Measurements from ENCODE around the gene MIER3.
A peak's percentile ranks its signal among the peaks of the same experiment; 100 is the strongest.

MIER3 gene

GRCh38 chr5:56961746-56962145 is 9.8 kb upstream of the MIER3 start:
- DNase-seq (ENCODE audit: low read depth in 2 of 2): no peak

- no peak for DNase-seq (ENCODE audit: low read depth in 2 of 2)
These were observed 7.4 kb upstream of the MIER3 start for GRCh38 chr5:56959326-56959725.

- DNase-seq (ENCODE audit: low read depth in 2 of 2): no peak
These were observed 6.7 kb upstream of the MIER3 start for GRCh38 chr5:56958595-56958994.

- DNase-seq (ENCODE audit: low read depth in 2 of 2): no peak
These were observed 2.3 kb upstream of the MIER3 start for GRCh38 chr5:56954262-56954661.

GRCh38 chr5:56951126-56951945 is 587 bp downstream of the MIER3 start:
- DNase-seq (ENCODE audit: low read depth in 2 of 2): no peak

- DNase-seq (ENCODE audit: low read depth in 2 of 2): peak; percentile 16 to 28
These were observed 1.2 kb downstream of the MIER3 start for GRCh38 chr5:56950626-56951125.

GRCh38 chr5:56947052-56947451 is 4.9 kb downstream of the MIER3 start:
- no peak for DNase-seq (ENCODE audit: low read depth in 2 of 2)

GRCh38 chr5:56941981-56942380 is 9.9 kb downstream of the MIER3 start:
- no peak for DNase-seq (ENCODE audit: low read depth in 2 of 2)

- DNase-seq (ENCODE audit: low read depth in 2 of 2): no peak
These were observed 13.1 kb downstream of the MIER3 start for GRCh38 chr5:56938858-56939257.

- no peak for DNase-seq (ENCODE audit: low read depth in 2 of 2)
These were observed 17.6 kb downstream of the MIER3 start for GRCh38 chr5:56934325-56934724.

GRCh38 chr5:56922922-56923321 is 29.0 kb downstream of the MIER3 start:
- DNase-seq (ENCODE audit: low read depth in 2 of 2): no peak

GRCh38 chr5:56919942-56920662 is 31.8 kb downstream of the MIER3 start:
- DNase-seq (ENCODE audit: low read depth in 2 of 2): no peak

- DNase-seq (ENCODE audit: low read depth in 2 of 2): no peak
These were observed 33.9 kb downstream of the MIER3 start for GRCh38 chr5:56918054-56918453.

GRCh38 chr5:56917534-56917933 is 34.4 kb downstream of the MIER3 start:
- no peak for DNase-seq (ENCODE audit: low read depth in 2 of 2)

GRCh38 chr5:56914678-56915077 is 37.2 kb downstream of the MIER3 start:
- DNase-seq (ENCODE audit: low read depth in 2 of 2): no peak

GRCh38 chr5:56913766-56914165 is 38.2 kb downstream of the MIER3 start:
- no peak for DNase-seq (ENCODE audit: low read depth in 2 of 2)

GRCh38 chr5:56910210-56910965 is 41.5 kb downstream of the MIER3 start:
- DNase-seq (ENCODE audit: low read depth in 2 of 2): peak in 1 of 2 donors; percentile 16

- peak; percentile 77 to 79 for DNase-seq (ENCODE audit: low read depth in 2 of 2)
These were observed 42.4 kb downstream of the MIER3 start, which contains the start of gene SETD9 for GRCh38 chr5:56909294-56910209. Gene SETD9, plus strand, starts transcription at chr5:56909596. Its CDS starts 50 bp downstream, at chr5:56909646.

GRCh38 chr5:56908942-56909293 is 43.0 kb downstream of the MIER3 start:
- no peak for DNase-seq (ENCODE audit: low read depth in 2 of 2)

- no peak for DNase-seq (ENCODE audit: low read depth in 2 of 2)
These were observed 50.9 kb downstream of the MIER3 start for GRCh38 chr5:56900858-56901578.
